Heart left ventricle (tissue), 13 donors: Measurements from ENCODE around the gene FNBP1.

Source experiments
- POLR2A ChIP-seq, 2 donors: fragments of 450-650 bp; IDR thresholded peaks; one replicate each; pipeline ENCODE4 v1.6.1; 2017; ENCODE audit warnings: antibody characterized with exemption in 2 of 2, mild to moderate bottlenecking in 2 of 2, moderate library complexity in 2 of 2
- TF ChIP-seq, protein P1 (sequence below), 12 donors: fragments of 200-600 bp; sonication (generic) in 4 of 12; IDR thresholded peaks; one replicate each; pipeline versions ENCODE4 v1.5.0 to v1.8.0; 2018 to 2022; ENCODE audit warnings: antibody characterized with exemption in 12 of 12, mild to moderate bottlenecking in 5 of 12
- donor health status: ischemic (EF 13 %, LVEDD 7.1; RV severe dilation, severe dysfunction).
- donor health status: DM: no; HTN: yes; CAD: no.
- donor health status: DM: no; HTN: no; CAD: no.
- donor health status: ischemic (EF 25% LVEDD 6.9; RV normal size, moderate dysfunction).
- donor health status: ischemic (EF 25% LVEDD 5.7; RV mildly dilated, moderate dysfunction).
- donor health status: ischemic (EF 35%, LVEDD 5.7; RV mildly dilated, moderate dysfunction).
- donor health status: nonischemic (EF 11% LVEDD 7.7; RV severe dilation, severe dysfunction).
- donor health status: DM: yes; HTN: yes; CAD: no.
- donor health status: PGD.
- donor health status: ischemic (EF 29% LVEDD 5.4; RV normal size, mild dysfunction).
- donor health status: nonischemic (EF 23%, LVEDD 6.1; RV moderate dilation, normal function).

GRCh38 chr9:129933185-129934040 lies 109.6 kb downstream of the FNBP1 start:
- no peak for TF ChIP-seq POLR2A (IDR thresholded peaks at IDR 0.05)
- TF ChIP-seq, protein P1, sequence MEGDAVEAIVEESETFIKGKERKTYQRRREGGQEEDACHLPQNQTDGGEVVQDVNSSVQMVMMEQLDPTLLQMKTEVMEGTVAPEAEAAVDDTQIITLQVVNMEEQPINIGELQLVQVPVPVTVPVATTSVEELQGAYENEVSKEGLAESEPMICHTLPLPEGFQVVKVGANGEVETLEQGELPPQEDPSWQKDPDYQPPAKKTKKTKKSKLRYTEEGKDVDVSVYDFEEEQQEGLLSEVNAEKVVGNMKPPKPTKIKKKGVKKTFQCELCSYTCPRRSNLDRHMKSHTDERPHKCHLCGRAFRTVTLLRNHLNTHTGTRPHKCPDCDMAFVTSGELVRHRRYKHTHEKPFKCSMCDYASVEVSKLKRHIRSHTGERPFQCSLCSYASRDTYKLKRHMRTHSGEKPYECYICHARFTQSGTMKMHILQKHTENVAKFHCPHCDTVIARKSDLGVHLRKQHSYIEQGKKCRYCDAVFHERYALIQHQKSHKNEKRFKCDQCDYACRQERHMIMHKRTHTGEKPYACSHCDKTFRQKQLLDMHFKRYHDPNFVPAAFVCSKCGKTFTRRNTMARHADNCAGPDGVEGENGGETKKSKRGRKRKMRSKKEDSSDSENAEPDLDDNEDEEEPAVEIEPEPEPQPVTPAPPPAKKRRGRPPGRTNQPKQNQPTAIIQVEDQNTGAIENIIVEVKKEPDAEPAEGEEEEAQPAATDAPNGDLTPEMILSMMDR (IDR thresholded peaks at IDR 0.05), result no peak
